SU-DHL-6 (cell line): ENCODE results near the gene RRP9.
"Not testable (repeated sequence)": the region's sequence is repeated elsewhere in the genome, so short reads cannot be mapped to it uniquely, and the experiment has no call there.

Experiments
- H2AFZ ChIP-seq: fragments of 200-600 bp; sonication (generic); 2 replicates; pipeline ENCODE4 v1.6.1; 2014; ENCODE audit warnings: low read depth, mild to moderate bottlenecking, moderate library complexity, mixed read lengths, antibody characterized with exemption, low read length; ENCODE audit not compliant: severe bottlenecking
- H3F3A ChIP-seq: fragments of 200-600 bp; shearing (Covaris generic); 2 replicates; pipeline ENCODE4 v1.6.0; 2016; ENCODE audit warnings: antibody characterized with exemption, mild to moderate bottlenecking; ENCODE audit not compliant: insufficient read depth
- H3K27ac ChIP-seq: fragments of 200-600 bp; sonication (generic); 2 replicates; pipeline ENCODE4 v1.5.1; 2016; ENCODE audit warnings: low read depth, mild to moderate bottlenecking, low read length, moderate library complexity, mixed read lengths
- H3K27me3 ChIP-seq: fragments of 200-600 bp; sonication (generic), shearing (Covaris generic); 2 replicates; pipeline ENCODE4 v1.6.0; 2014; ENCODE audit warnings: mild to moderate bottlenecking, low read length
- H3K36me3 ChIP-seq: fragments of 200-600 bp; sonication (generic); 2 replicates; pipeline ENCODE4 v1.6.1; 2014; ENCODE audit warnings: mild to moderate bottlenecking, low read length, mixed read lengths
- H3K4me2 ChIP-seq: fragments of 300-600, 200-600 bp; shearing (Covaris generic), sonication (generic); 2 replicates; pipeline ENCODE4 v1.6.0; 2014; ENCODE audit warnings: low read length, low read depth, mild to moderate bottlenecking; ENCODE audit not compliant: poor library complexity, severe bottlenecking
- H3K4me3 ChIP-seq: fragments of 200-600 bp; sonication (generic); 2 replicates; pipeline ENCODE4 v1.5.1; 2014; ENCODE audit warnings: antibody characterized with exemption, low read length, mild to moderate bottlenecking, mixed read lengths; ENCODE audit not compliant: insufficient read depth, poor library complexity, severe bottlenecking
- H3K79me2 ChIP-seq: fragments of 200-600 bp; sonication (generic); 2 replicates; pipeline ENCODE4 v1.6.1; 2014; ENCODE audit warnings: mild to moderate bottlenecking, low read length, moderate library complexity; ENCODE audit not compliant: insufficient read depth
- H3K9ac ChIP-seq: fragments of 200-600 bp; sonication (generic); 2 replicates; pipeline ENCODE4 v1.7.0; 2014; ENCODE audit warnings: mild to moderate bottlenecking, low read length
- H3K9me2 ChIP-seq: fragments of 200-600 bp; sonication (generic); replicated peaks from 2 replicates; pipeline ENCODE4 v1.6.1; 2014; ENCODE audit warnings: low read length; ENCODE audit not compliant: insufficient read depth
- H3K9me3 ChIP-seq: fragments of 200-600 bp; sonication (generic); 2 replicates; pipeline ENCODE4 v1.6.1; 2014; ENCODE audit warnings: low read length, mixed read lengths; ENCODE audit not compliant: insufficient read depth
- H4K20me1 ChIP-seq: fragments of 200-600 bp; sonication (generic); 2 replicates; pipeline ENCODE4 v1.6.1; 2014; ENCODE audit warnings: low read depth, mild to moderate bottlenecking, antibody characterized with exemption, low read length, moderate library complexity, mixed read lengths
- EZH2phosphoT487 ChIP-seq: fragments of 200-600 bp; sonication (generic), shearing (Covaris generic); conservative IDR thresholded peaks from 2 replicates; pipeline ENCODE4 v1.6.1; 2018; ENCODE audit warnings: mild to moderate bottlenecking, antibody characterized with exemption, low read length, moderate library complexity, mixed read lengths
- TF ChIP-seq, protein P1 (sequence below): fragments of 200-600 bp; sonication (generic); IDR thresholded peaks from one replicate; pipeline ENCODE4 v1.5.1; 2017; ENCODE audit warnings: antibody characterized with exemption, mild to moderate bottlenecking, low read length, moderate library complexity; ENCODE audit not compliant: insufficient read depth, poor library complexity, severe bottlenecking

The RRP9 gene

DNA sequence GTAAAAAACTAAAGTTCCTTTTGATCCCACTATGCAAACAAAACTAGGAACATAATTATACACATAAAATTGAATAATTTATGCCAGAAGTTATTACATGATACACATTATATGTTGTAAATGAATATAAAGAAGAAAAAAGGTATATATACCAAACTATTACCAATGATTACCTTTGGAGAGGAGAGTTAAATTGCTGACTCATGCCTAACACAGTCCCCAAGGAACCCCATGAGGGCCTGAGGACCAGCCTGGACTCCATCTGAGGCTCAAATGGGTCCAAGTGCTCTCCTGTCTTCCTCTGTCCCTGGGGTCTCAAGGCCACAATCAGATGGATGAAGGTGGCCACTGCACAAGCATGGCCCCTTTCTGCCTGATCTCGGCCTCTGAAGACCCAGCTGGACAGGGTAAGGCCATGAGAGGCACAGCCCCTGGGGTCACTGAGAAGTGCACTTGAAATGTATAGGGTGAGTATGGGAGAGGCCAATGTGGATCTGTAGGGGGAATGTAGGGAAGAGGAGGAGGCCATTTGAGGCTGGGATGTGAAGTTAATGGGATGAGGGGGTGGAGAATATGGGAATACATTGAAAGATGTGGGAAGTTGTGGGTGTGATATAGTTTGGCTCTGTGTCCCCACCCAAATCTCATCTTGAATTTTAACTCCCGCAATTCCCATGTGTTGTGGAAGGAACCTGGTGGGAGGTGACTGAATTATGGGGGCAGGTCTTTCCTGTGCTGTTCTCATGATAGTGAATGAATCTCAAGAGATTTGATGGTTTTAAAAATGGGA lies 37.5 kb downstream of the RRP9 start:
- Histone ChIP-seq H4K20me1 (no peaks in the 10 kb centered on the region), H3K9ac (no peak overlapping the region), H3K36me3 (no peaks in the 10 kb centered on the region), H3K79me2 (no peaks in the 10 kb centered on the region), H3K9me3 (no peaks in the 10 kb centered on the region), H3K4me2 (no peak overlapping the region), H2AFZ (no peak overlapping the region), H3K27me3 (no peaks in the 10 kb centered on the region), H3K9me2 (no peaks in the 10 kb centered on the region), H3F3A (no peaks in the 10 kb centered on the region), H3K27ac (no peak overlapping the region), H3K4me3 (no peak overlapping the region)
- TF ChIP-seq EZH2phosphoT487: no peak
- TF ChIP-seq, protein P1, sequence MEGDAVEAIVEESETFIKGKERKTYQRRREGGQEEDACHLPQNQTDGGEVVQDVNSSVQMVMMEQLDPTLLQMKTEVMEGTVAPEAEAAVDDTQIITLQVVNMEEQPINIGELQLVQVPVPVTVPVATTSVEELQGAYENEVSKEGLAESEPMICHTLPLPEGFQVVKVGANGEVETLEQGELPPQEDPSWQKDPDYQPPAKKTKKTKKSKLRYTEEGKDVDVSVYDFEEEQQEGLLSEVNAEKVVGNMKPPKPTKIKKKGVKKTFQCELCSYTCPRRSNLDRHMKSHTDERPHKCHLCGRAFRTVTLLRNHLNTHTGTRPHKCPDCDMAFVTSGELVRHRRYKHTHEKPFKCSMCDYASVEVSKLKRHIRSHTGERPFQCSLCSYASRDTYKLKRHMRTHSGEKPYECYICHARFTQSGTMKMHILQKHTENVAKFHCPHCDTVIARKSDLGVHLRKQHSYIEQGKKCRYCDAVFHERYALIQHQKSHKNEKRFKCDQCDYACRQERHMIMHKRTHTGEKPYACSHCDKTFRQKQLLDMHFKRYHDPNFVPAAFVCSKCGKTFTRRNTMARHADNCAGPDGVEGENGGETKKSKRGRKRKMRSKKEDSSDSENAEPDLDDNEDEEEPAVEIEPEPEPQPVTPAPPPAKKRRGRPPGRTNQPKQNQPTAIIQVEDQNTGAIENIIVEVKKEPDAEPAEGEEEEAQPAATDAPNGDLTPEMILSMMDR: no peak

DNA sequence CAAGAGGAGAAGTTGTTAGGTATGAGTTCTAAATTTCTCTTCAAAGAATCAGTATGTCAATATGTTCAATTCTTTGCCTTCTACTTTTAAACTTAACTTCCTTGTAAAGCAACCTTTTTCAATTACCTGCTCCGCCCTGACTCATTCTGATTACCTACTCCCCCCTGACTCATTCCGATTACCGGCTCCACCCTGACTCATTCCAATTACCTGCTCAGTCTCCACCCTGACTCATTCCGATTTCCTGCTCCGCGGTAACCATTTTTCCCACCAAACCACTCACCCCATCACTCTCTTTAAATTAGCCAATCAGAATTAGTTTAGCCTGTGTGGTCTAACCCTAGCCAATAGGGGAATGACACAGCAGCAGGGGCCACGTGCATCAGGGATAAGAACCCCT lies 39.3 kb downstream of the RRP9 start:
- H3K9ac ChIP-seq, H3K9me3 ChIP-seq, H3F3A ChIP-seq, H3K27me3 ChIP-seq, H3K4me3 ChIP-seq, H2AFZ ChIP-seq, H4K20me1 ChIP-seq, H3K9me2 ChIP-seq, H3K36me3 ChIP-seq, H3K27ac ChIP-seq, H3K4me2 ChIP-seq, H3K79me2 ChIP-seq: not testable (repeated sequence)

DNA sequence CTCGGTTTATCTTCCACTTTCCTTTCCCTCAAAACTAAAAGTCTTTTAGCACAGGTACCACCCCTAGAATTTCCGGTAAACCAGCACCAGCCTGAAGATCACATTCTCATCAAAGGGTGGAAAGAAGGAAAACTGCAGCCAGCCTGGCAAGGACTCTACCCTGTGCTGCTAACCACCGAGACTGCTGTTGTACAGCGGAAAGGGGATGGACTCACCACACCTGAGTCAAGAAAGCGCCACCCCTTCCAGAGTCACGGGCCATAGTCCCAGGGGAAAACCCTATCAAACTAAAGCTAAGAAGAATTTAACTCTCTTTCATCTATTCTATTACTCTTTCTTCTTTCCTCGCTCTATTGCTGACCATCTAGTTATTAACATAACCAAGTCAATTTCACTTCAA lies 41.7 kb downstream of the RRP9 start:
- not testable (repeated sequence) for H3K36me3 ChIP-seq, H2AFZ ChIP-seq, H3K79me2 ChIP-seq, H3K9me3 ChIP-seq, H3K27ac ChIP-seq, H3K9ac ChIP-seq, H3F3A ChIP-seq, H4K20me1 ChIP-seq, H3K9me2 ChIP-seq, H3K4me3 ChIP-seq, H3K27me3 ChIP-seq, H3K4me2 ChIP-seq

DNA sequence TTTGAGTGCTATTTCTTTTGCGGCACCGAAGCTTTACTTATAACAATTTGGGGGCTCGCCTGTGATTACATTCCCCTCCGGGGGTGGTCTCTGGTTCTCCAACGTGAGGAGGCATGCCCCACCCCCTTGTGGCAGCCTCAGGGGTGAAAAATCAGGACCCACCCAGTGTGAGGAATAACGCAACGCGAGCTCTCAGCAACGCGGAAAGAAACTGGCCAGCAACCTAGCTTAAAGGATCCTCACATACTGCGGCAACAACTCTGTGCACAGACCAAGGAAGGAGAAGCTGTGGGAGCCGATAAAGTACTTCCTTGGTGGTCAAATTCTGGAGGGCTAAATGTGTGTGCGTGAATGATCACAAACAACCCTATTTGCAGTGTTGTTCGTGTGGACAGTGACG lies 44.3 kb downstream of the RRP9 start:
- no peaks in the 10 kb centered on the region for H3F3A ChIP-seq
- H3K9me2 ChIP-seq: no peaks in the 10 kb centered on the region
- no peak overlapping the region for H3K4me2 ChIP-seq
- no peaks in the 10 kb centered on the region for H3K36me3 ChIP-seq
- H3K79me2 ChIP-seq: no peaks in the 10 kb centered on the region
- no peak overlapping the region for H3K27ac ChIP-seq
- H3K9ac ChIP-seq: no peak overlapping the region
- TF ChIP-seq EZH2phosphoT487: no peak
- TF ChIP-seq, protein P1: no peak
- H3K9me3 ChIP-seq: no peaks in the 10 kb centered on the region
- H3K27me3 ChIP-seq: no peaks in the 10 kb centered on the region
- H3K4me3 ChIP-seq: no peak overlapping the region
- H4K20me1 ChIP-seq: no peaks in the 10 kb centered on the region
- H2AFZ ChIP-seq: no peak overlapping the region
